Endothelial cell of umbilical vein (primary cell): ENCODE data around the gene CCSER1. TPM values are rescaled to one million over a fixed set of nuclear protein-coding genes. Genes with fewer than 3 reads are reported as not detected.

Source experiments
- BruUV-seq: library from RNA; stranded (reverse); fragments of 400-500 nt; replicated peaks from 2 replicates; lab custom pipeline; 2021; lab: Mats Ljungman, UMichigan
- CTCF ChIA-PET: fragments of 300-600, 350-600 bp; sonication (Branson Sonifier 250); formaldehyde crosslinking; loops from one replicate; lab custom pipeline; 2021; ENCODE audit warnings: antibody characterized with exemption, inconsistent platforms; lab: Charles Lee
- POLR2A ChIA-PET: fragments of 300-600, 350-600 bp; sonication (Branson Sonifier 250); formaldehyde crosslinking; loops from one replicate; lab custom pipeline; 2021; ENCODE audit warnings: antibody characterized with exemption, inconsistent platforms; lab: Charles Lee
- DNase-seq: peaks from one replicate; pipeline ENCODE4 v3.0.0-alpha.2; 2011; ENCODE audit warnings: low read depth, low spot score
- FAIRE-seq: peaks from 2 replicates; lab custom pipeline; 2011; peaks lifted over from hg19 to GRCh38; lab: Jason Lieb, UNC
- H2AFZ ChIP-seq: 2 replicates; pipeline ENCODE4 v1.6.0; 2012; ENCODE audit warnings: low read depth, low read length, control low read depth, inconsistent platforms
- H3K27ac ChIP-seq: 2 replicates; pipeline ENCODE4 v1.5.1; 2011; ENCODE audit warnings: low read depth, mild to moderate bottlenecking, control low read depth, low read length, moderate library complexity; ENCODE audit not compliant: insufficient read depth
- H3K27me3 ChIP-seq, 2 experiments: 2 replicates each; pipeline versions ENCODE4 v1.6.0 to v1.6.1; 2011; ENCODE audit warnings: low read length in 2 of 2, mixed read lengths in 1 of 2; ENCODE audit not compliant: control insufficient read depth in 2 of 2, insufficient read depth in 2 of 2
- H3K36me3 ChIP-seq, 2 experiments: 2 replicates in 1 of 2; 3 replicates in 1 of 2; pipeline ENCODE4 v1.5.1; 2011; ENCODE audit warnings: low read length in 2 of 2, mild to moderate bottlenecking in 1 of 2, moderate library complexity in 1 of 2; ENCODE audit not compliant: control insufficient read depth in 2 of 2, insufficient read depth in 2 of 2; ENCODE audit errors: extremely low read depth in 1 of 2
- H3K4me1 ChIP-seq: 3 replicates; pipeline ENCODE4 v1.5.1; 2011; ENCODE audit warnings: mild to moderate bottlenecking, low read length; ENCODE audit not compliant: control insufficient read depth, insufficient read depth; ENCODE audit errors: extremely low read depth
- H3K4me2 ChIP-seq: 2 replicates; pipeline ENCODE4 v1.6.1; 2011; ENCODE audit warnings: low read length, control low read depth, mixed read lengths; ENCODE audit not compliant: insufficient read depth
- H3K4me3 ChIP-seq, 3 experiments: fragments of 200-600 bp in 1 of 3; sonication (generic), shearing (Covaris generic) in 1 of 3; replicated peaks in 1 of 3; 2 replicates each; pipeline ENCODE4 v1.5.1; 2011 to 2016; ENCODE audit warnings: control low read depth in 3 of 3, low read length in 3 of 3, mild to moderate bottlenecking in 2 of 3, inconsistent platforms in 1 of 3, low read depth in 1 of 3, moderate library complexity in 1 of 3; ENCODE audit not compliant: insufficient read depth in 1 of 3
- H3K79me2 ChIP-seq: 2 replicates; pipeline ENCODE4 v1.6.0; 2012; ENCODE audit warnings: low read length, inconsistent platforms; ENCODE audit not compliant: control insufficient read depth, insufficient read depth
- H3K9ac ChIP-seq: replicated peaks from 2 replicates; pipeline ENCODE3; 2011; ENCODE audit warnings: low read length, control low read depth; ENCODE audit not compliant: insufficient read depth; ENCODE audit errors: extremely low read depth
- H3K9me1 ChIP-seq: replicated peaks from 3 replicates; pipeline ENCODE4 v1.6.0; 2011; ENCODE audit warnings: mild to moderate bottlenecking, low read length; ENCODE audit not compliant: control insufficient read depth, insufficient read depth; ENCODE audit errors: extremely low read depth
- H3K9me3 ChIP-seq: replicated peaks from 2 replicates; pipeline ENCODE4 v1.5.1; 2012; ENCODE audit warnings: low read length, inconsistent platforms; ENCODE audit not compliant: control insufficient read depth, insufficient read depth
- H4K20me1 ChIP-seq: replicated peaks from 2 replicates; pipeline ENCODE3; 2011; ENCODE audit warnings: mild to moderate bottlenecking, low read length; ENCODE audit not compliant: control insufficient read depth, insufficient read depth; ENCODE audit errors: extremely low read depth
- CTCF ChIP-seq, 2 donors: IDR thresholded peaks; 1 replicate in 1 of 2; 2 replicates in 1 of 2; pipeline ENCODE4 v1.5.1; 2011; ENCODE audit warnings: low read length in 2 of 2, mild to moderate bottlenecking in 2 of 2, moderate library complexity in 2 of 2, control low read depth in 1 of 2, inconsistent platforms in 1 of 2, low read depth in 1 of 2; ENCODE audit not compliant: insufficient read depth in 1 of 2; ENCODE audit errors: extremely low read depth in 1 of 2
- EZH2 ChIP-seq: IDR thresholded peaks from 2 replicates; pipeline ENCODE4 v1.6.1; 2012; ENCODE audit warnings: borderline replicate concordance, low read depth, mild to moderate bottlenecking, moderate library complexity, low read length, inconsistent platforms; ENCODE audit not compliant: severe bottlenecking
- FOS ChIP-seq: IDR thresholded peaks from 2 replicates; pipeline ENCODE4 v1.6.1; 2011; ENCODE audit warnings: mild to moderate bottlenecking, low read length, moderate library complexity, borderline replicate concordance; ENCODE audit not compliant: insufficient read depth
- GATA2 ChIP-seq: IDR thresholded peaks from 2 replicates; pipeline ENCODE4 v1.7.0; 2011; ENCODE audit warnings: low read depth, mild to moderate bottlenecking, moderate library complexity, mixed read lengths, low read length; ENCODE audit not compliant: insufficient read length, insufficient read depth
- JUN ChIP-seq: IDR thresholded peaks from 2 replicates; pipeline ENCODE4 v1.6.1; 2011; ENCODE audit warnings: borderline replicate concordance, low read depth; ENCODE audit not compliant: insufficient read length, insufficient read depth
- MAX ChIP-seq: IDR thresholded peaks from 2 replicates; pipeline ENCODE4 v1.6.1; 2011; ENCODE audit not compliant: insufficient read depth, insufficient read length
- MYC ChIP-seq: IDR thresholded peaks from one replicate; pipeline ENCODE4 v1.6.1; 2011; ENCODE audit warnings: mild to moderate bottlenecking, low read depth, low read length
- POLR2A ChIP-seq: IDR thresholded peaks from 2 replicates; pipeline ENCODE4 v1.6.1; 2012; ENCODE audit warnings: low read depth, mild to moderate bottlenecking, control low read depth, low read length
- POLR2AphosphoS5 ChIP-seq: IDR thresholded peaks from 2 replicates; pipeline ENCODE4 v1.6.1; 2012; ENCODE audit warnings: low read depth, mild to moderate bottlenecking, control low read depth, low read length, moderate library complexity; ENCODE audit not compliant: insufficient read depth
- dilution Hi-C: fragments of 300-500 bp; cut with MboI; formaldehyde crosslinking; loops from one replicate; pipeline ENCODE4 v1.15.0; 2019; ENCODE audit warnings: low sequenced_read_pairs; ENCODE audit not compliant: extremely low pct_ligation_motif_present
- intact Hi-C: fragments of 100-400 bp; cut with micrococcal nuclease; formaldehyde crosslinking; loops from one replicate; pipeline ENCODE4 v1.10.0; 2022
- polyA plus RNA-seq, 4 experiments: library from polyadenylated mRNA; depleted of rRNA in 3 of 4; stranded (reverse) in 3 of 4; unstranded in 1 of 4; fragments of >200 nt; gene quantifications; 2 replicates each; pipeline versions ENCODE4 v1.2.1 to v1.2.3, GENCODE V29; 2011 to 2012; ENCODE audit warnings: missing spikeins in 1 of 4
- total RNA-seq: library from RNA; stranded (reverse); gene quantifications from 2 replicates; pipeline ENCODE4 v1.2.3, GENCODE V29; 2021

Gene CCSER1
- total and polyA plus RNA-seq, 2 donors (not counting 3 experiments of a cell fraction or from before 2014, with no cell fraction given) = 0.11 to 1.8 TPM

- H4K20me1 ChIP-seq = no peaks in the 10 kb centered on the region
- dilution Hi-C loops (no loop called here), intact Hi-C loops (no loop called here)
- TF ChIP-seq MYC = no peak
- no peak for TF ChIP-seq POLR2A
- TF ChIP-seq EZH2 = no peak
- TF ChIP-seq CTCF (IDR thresholded peaks at IDR 0.05; ENCODE audit: extremely low read depth in 1 of 2, insufficient read depth in 1 of 2, low read depth in 1 of 2, low read length in 2 of 2) = no peak
- no peak for TF ChIP-seq JUN
- no peak for DNase-seq
- no peaks in the 10 kb centered on the region for H3K4me1 ChIP-seq
- no peaks in the 10 kb centered on the region for H3K79me2 ChIP-seq
- H3K9me3 ChIP-seq = no peaks in the 10 kb centered on the region
- ChIA-PET POLR2A (no interaction called here), CTCF (no interaction called here)
- no peak for FAIRE-seq
- H3K27ac ChIP-seq = no peak overlapping the region
- H3K4me3 ChIP-seq = no peak overlapping the region
- BruUV-seq = no TSS peak
- H3K4me2 ChIP-seq = no peak overlapping the region
- H3K36me3 ChIP-seq = no peaks in the 10 kb centered on the region
- H3K27me3 ChIP-seq = no peaks in the 10 kb centered on the region
- H3K9ac ChIP-seq = no peak overlapping the region
- no peak overlapping the region for H2AFZ ChIP-seq
- no peaks in the 10 kb centered on the region for H3K9me1 ChIP-seq
Observed at GRCh38 chr4:91427171-91427570, 1300.0 kb downstream of the CCSER1 start.

- TF ChIP-seq CTCF (IDR thresholded peaks at IDR 0.05; ENCODE audit: extremely low read depth in 1 of 2, insufficient read depth in 1 of 2, low read depth in 1 of 2, low read length in 2 of 2) (no peak), MYC (no peak), FOS (no peak), MAX (no peak), JUN (no peak), POLR2A (no peak), GATA2 (no peak), POLR2AphosphoS5 (no peak), EZH2 (no peak)
- Histone ChIP-seq H3K9me3 (no peaks in the 10 kb centered on the region), H3K4me2 (no peak overlapping the region), H3K4me3 (no peak overlapping the region), H3K79me2 (no peaks in the 10 kb centered on the region), H3K4me1 (no peaks in the 10 kb centered on the region), H3K27me3 (no peaks in the 10 kb centered on the region), H4K20me1 (no peaks in the 10 kb centered on the region), H2AFZ (no peak overlapping the region), H3K27ac (no peak overlapping the region), H3K9me1 (no peaks in the 10 kb centered on the region), H3K36me3 (no peaks in the 10 kb centered on the region), H3K9ac (no peak overlapping the region)
- dilution Hi-C loops = no loop called here
- no TSS peak for BruUV-seq
- no peak for DNase-seq
- intact Hi-C loops = no loop called here
- CTCF ChIA-PET = no interaction called here
- FAIRE-seq = no peak
- POLR2A ChIA-PET = no interaction called here
Observed at GRCh38 chr4:91434631-91435030, 1307.4 kb downstream of the CCSER1 start.
